Kidney (tissue), 14 donors: ENCODE measurements around the gene TMEM185B. TPM values are rescaled to one million over a fixed set of nuclear protein-coding genes. Genes with fewer than 3 reads are reported as not detected.

Source experiments
- DNase-seq, 5 donors: peaks; one replicate each; pipeline ENCODE4 v3.0.0-alpha.2; 2013 to 2020
- FAIRE-seq: peaks from 2 replicates; lab custom pipeline; 2012; peaks lifted over from hg19 to GRCh38; lab: Jason Lieb, UNC
- H3K27ac ChIP-seq, 2 donors: one replicate each; pipeline ENCODE4 v1.7.0; 2013; ENCODE audit warnings: low read depth in 2 of 2, low read length in 2 of 2, inconsistent platforms in 1 of 2
- H3K27me3 ChIP-seq: one replicate; pipeline ENCODE4 v1.7.1; 2013; ENCODE audit warnings: low read length, inconsistent platforms; ENCODE audit not compliant: control insufficient read depth, insufficient read depth
- H3K36me3 ChIP-seq, 3 donors: one replicate each; pipeline versions ENCODE4 v1.7.0 to v1.7.1; 2013; ENCODE audit warnings: low read length in 3 of 3, control low read depth in 1 of 3, inconsistent platforms in 1 of 3; ENCODE audit not compliant: insufficient read depth in 3 of 3, control insufficient read depth in 2 of 3
- H3K4me1 ChIP-seq, 3 donors: one replicate each; pipeline versions ENCODE4 v1.7.0 to v1.7.1; 2013; ENCODE audit warnings: low read length in 3 of 3, inconsistent platforms in 1 of 3, low read depth in 1 of 3; ENCODE audit not compliant: control insufficient read depth in 2 of 3, insufficient read depth in 2 of 3
- H3K4me3 ChIP-seq, 3 donors: one replicate each; pipeline versions ENCODE4 v1.7.0 to v1.8.1; 2013; ENCODE audit warnings: low read length in 3 of 3, control low read depth in 1 of 3, inconsistent platforms in 1 of 3
- H3K9ac ChIP-seq, 3 donors: one replicate each; pipeline versions ENCODE4 v1.7.0 to v1.7.1; 2013; ENCODE audit warnings: low read length in 3 of 3, control low read depth in 1 of 3, inconsistent platforms in 1 of 3
- H3K9me3 ChIP-seq, 3 donors: one replicate each; pipeline versions ENCODE4 v1.7.0 to v1.7.1; 2013; ENCODE audit warnings: low read length in 3 of 3, control low read depth in 1 of 3, inconsistent platforms in 1 of 3; ENCODE audit not compliant: control insufficient read depth in 2 of 3, insufficient read depth in 1 of 3
- intact Hi-C: fragments of 100-400 bp; cut with DNase I; formaldehyde crosslinking; loops from one replicate; pipeline ENCODE4 v1.11.1; 2022
- polyA plus RNA-seq: library from polyadenylated mRNA; stranded (reverse); fragments of 350-450 nt; fragmentation: Illumina TruSeq; extraction: RNeasy Lipid Tissue Mini Kit (QIAGEN cat#74804); gene quantifications from one replicate; pipeline ENCODE4 v1.2.3, GENCODE V29; 2014; ENCODE audit warnings: low read depth, low replicate concordance; ENCODE audit not compliant: insufficient read depth
- total RNA-seq: library from RNA; stranded (reverse); fragmentation: NEBNext Ultra II Directional; extraction: Animal tissue kit (Norgen Biotek cat#: 25700); gene quantifications from one replicate; pipeline ENCODE4 v1.2.1, GENCODE V29; 2021
- TF ChIP-seq, protein P1 (sequence below): IDR thresholded peaks from 3 replicates; pipeline ENCODE4 v1.5.1; 2012; ENCODE audit warnings: mild to moderate bottlenecking, moderate library complexity, borderline replicate concordance; ENCODE audit not compliant: insufficient read depth; ENCODE audit errors: extremely low read depth
- donor health status: control.
- donor health status: control.
- donor health status: control.
- donor health status: control.
- donor health status: control.
- donor health status: DM: yes; HTN: yes; CAD: no.
- donor health status: Normal renal cell carcinoma (clear cell type).

The TMEM185B gene
- total and polyA plus RNA-seq, 2 donors from 2014 or later: 8.0 to 28.1 TPM

DNA sequence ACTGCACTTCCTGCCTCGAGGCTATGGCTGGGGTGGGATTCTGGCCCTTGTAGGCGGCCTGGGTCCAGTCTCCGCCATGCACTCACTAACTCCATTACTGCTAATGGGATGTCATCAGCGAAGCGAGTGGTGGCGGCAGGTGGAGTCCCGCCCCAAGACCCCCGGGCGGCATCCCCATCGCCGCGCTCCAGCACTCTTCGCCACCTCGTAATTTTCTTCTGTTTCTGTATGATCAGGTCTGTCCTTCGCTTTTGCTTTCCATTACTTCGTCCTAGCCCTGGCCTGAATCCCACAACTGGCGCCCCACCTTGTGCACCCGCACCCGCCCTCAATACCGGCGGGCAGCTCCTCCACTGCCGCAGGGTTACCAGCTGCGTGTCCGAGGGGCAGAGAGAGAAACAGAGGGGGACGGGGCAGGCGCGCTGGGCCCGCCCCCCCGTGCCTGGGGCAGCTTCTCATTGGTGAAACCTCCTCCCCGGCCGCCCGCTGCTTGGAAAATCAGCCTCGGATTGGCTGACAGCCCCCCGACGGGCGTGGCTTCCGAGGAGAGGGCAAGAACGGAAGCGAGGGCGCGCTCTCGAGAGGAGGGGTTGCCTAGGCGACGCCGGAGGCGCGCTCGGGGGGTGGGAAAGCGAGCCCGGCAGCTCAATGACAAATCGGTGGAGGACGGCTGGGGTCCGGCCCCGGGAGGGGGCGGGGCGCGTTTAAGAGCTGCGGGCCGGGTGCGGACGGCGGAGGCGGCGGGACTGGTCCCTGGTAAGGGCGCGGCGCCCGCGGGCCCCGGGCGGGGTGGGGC is 29.2 kb upstream of the TMEM185B start, which contains the start of gene RALB:
Gene RALB (plus strand): TSS at position 628 of the 796 bp plus-strand sequence. CDS start 25,813 bp downstream, outside the sequence.
- no peaks in the 10 kb centered on the region for H3K36me3 ChIP-seq
- H3K27me3 ChIP-seq: no peaks in the 10 kb centered on the region
- H3K9me3 ChIP-seq: no peaks in the 10 kb centered on the region
- TF ChIP-seq, protein P1, sequence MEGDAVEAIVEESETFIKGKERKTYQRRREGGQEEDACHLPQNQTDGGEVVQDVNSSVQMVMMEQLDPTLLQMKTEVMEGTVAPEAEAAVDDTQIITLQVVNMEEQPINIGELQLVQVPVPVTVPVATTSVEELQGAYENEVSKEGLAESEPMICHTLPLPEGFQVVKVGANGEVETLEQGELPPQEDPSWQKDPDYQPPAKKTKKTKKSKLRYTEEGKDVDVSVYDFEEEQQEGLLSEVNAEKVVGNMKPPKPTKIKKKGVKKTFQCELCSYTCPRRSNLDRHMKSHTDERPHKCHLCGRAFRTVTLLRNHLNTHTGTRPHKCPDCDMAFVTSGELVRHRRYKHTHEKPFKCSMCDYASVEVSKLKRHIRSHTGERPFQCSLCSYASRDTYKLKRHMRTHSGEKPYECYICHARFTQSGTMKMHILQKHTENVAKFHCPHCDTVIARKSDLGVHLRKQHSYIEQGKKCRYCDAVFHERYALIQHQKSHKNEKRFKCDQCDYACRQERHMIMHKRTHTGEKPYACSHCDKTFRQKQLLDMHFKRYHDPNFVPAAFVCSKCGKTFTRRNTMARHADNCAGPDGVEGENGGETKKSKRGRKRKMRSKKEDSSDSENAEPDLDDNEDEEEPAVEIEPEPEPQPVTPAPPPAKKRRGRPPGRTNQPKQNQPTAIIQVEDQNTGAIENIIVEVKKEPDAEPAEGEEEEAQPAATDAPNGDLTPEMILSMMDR: no peak
- FAIRE-seq: peak; percentile 85
- H3K4me1 ChIP-seq: peaks cover 4 to 14% (median 13%) of the 10 kb centered on the region in 3 donors
- peak within 1 kb of the TSS; percentile 75 to 79 for H3K27ac ChIP-seq
- peak; percentile 99 to 100 (median 100) for DNase-seq
- H3K4me3 ChIP-seq: peak within 1 kb of the TSS; percentile 73 to 88 (median 81)
- intact Hi-C loops: no loop called here
- H3K9ac ChIP-seq: peak within 1 kb of the TSS; percentile 44 to 72 (median 66)

GRCh38 chr2:120251880-120252224 is 28.7 kb upstream of the TMEM185B start:
- H3K4me1 ChIP-seq: peaks cover 4 to 13% (median 10%) of the 10 kb centered on the region in 3 donors
- no peak for FAIRE-seq
- intact Hi-C loops: no loop called here

DNA sequence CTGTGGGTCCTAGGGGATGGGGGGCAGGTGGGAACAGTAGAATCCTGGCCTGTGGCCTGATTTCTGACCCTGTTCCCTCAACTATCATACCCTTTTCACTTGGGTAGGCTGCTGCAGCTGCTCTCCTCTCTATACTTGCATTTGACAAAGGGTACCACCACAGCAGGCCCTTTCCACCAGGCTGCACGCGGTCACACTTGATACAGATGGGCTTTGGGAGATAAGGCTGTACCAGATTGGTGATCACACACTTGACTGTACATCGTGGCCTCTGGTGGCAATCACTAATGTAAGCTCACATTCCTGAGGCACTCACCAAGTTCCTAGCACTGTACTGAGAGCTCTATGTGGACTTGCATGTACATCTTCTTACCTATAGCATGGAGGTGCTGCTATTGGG is 27.9 kb upstream of the TMEM185B start:
- intact Hi-C loops: no loop called here
- Histone ChIP-seq H3K36me3 (no peaks in the 10 kb centered on the region), H3K4me1 (peaks cover 4 to 13% (median 7%) of the 10 kb centered on the region in 3 donors), H3K27me3 (no peaks in the 10 kb centered on the region), H3K4me3 (no peak overlapping the region), H3K27ac (no peak overlapping the region), H3K9ac (no peak overlapping the region), H3K9me3 (no peaks in the 10 kb centered on the region)
- TF ChIP-seq, protein P1: no peak
- FAIRE-seq (no peak), DNase-seq (no peak)

More at GRCh38 chr2:120251880-120252224, 28.7 kb upstream of the TMEM185B start:
- Histone ChIP-seq H3K9me3 (no peaks in the 10 kb centered on the region), H3K36me3 (no peaks in the 10 kb centered on the region), H3K27me3 (no peaks in the 10 kb centered on the region), H3K9ac (no peak overlapping the region), H3K4me3 (peak overlapping the region; percentile 52 to 81 (median 72)), H3K27ac (no peak overlapping the region)
- no peak for DNase-seq
- TF ChIP-seq, protein P1: no peak
